HG02870 (cell line): Measurements from ENCODE around the gene GYPA.
"Not testable (repeated sequence)": the region's sequence is repeated elsewhere in the genome, so short reads cannot be mapped to it uniquely, and the experiment has no call there.

Experiments
- ATAC-seq: cut with Tn5 transposase; IDR thresholded peaks from one replicate; pipeline ENCODE4 v1.9.1; 2021; ENCODE audit warnings: mild to moderate bottlenecking, moderate library complexity; ENCODE audit not compliant: unreplicated experiment

The GYPA gene

GRCh38 chr4:144129336-144129875 is 11.1 kb downstream of the GYPA start:
- not testable (repeated sequence) for ATAC-seq

GRCh38 chr4:144128709-144129320 is 11.7 kb downstream of the GYPA start:
- ATAC-seq = not testable (repeated sequence)

DNA sequence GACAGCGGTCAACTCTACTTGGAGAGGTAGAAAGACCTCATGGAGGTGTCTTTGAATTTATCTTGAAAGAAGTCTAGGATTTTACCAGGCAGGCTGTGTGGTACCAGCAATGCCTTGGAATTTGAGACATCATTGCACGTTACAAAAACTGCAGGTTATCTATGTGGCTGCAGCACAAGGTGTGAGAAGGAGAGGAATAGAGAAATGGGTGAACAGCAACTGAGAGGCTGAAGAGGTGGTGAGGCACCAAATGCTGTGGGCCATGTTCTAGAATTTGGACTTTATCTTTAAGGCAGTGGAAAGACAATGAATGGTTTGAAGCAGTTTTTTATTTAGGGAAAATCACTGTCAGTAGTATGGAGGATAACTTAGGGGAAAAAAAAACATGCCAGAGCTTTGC is 15.4 kb downstream of the GYPA start:
- ATAC-seq = not testable (repeated sequence)

GRCh38 chr4:144123982-144124635 is 16.4 kb downstream of the GYPA start:
- ATAC-seq = not testable (repeated sequence)

DNA sequence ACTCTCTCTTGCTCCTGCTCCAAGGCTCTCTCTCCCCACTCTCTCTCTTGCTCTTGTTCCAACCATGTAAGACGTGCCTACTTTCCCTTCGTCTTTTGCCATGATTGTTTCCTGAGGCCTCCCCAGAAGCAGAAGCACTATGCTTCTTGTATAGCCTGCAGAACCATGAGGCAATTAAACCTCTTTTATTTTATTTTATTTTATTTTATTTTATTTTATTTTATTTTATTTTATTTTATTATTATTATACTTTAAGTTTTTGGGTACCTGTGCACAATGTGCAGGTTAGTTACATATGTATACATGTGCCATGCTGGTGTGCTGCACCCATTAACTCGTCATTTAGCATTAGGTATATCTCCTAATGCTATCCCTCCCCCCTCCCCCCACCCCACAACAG is 17.2 kb downstream of the GYPA start:
- ATAC-seq = not testable (repeated sequence)

DNA sequence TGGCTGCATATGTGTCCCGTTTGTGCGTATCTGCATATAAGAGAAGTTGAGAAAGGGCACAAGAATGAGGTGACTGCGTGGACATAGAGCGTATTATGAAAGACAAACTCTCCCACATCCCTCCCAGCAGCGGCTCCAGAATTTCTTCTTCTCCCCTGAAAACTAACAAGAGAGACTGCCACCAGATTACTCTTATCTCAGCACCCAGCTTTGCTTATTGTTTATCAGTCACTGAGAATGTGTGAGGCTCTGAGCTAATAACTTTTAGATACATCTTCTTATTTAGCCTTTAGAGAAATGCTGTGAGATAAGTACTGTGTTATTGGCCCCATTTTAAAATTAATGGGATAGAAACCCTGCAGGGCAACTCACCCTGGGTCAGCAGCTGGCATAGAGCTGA is 20.8 kb downstream of the GYPA start:
- ATAC-seq = not testable (repeated sequence)

DNA sequence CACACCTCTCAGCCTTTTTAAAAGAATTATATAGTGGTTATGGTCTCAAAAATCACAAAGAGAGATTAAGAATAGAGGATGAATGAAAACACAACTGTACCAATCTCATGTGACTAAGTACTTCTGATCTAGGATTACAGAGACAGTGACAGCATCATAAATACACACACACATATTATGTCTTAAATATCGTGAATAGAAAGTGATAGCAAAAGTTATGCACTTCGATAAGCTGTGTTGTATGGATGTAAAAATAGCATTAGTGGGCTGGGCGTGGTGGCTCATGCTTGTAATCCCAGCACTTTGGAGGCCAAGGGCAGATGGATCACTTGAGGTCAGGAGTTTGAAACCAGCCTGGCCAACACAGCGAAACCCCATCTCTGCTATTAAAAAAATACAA is 25.0 kb downstream of the GYPA start:
- ATAC-seq = no peak

- ATAC-seq = no peak
Measured at GRCh38 chr4:144113546-144113945, 27.0 kb downstream of the GYPA start.

- ATAC-seq = no peak
Measured at GRCh38 chr4:144104509-144105130, 35.9 kb downstream of the GYPA start.

DNA sequence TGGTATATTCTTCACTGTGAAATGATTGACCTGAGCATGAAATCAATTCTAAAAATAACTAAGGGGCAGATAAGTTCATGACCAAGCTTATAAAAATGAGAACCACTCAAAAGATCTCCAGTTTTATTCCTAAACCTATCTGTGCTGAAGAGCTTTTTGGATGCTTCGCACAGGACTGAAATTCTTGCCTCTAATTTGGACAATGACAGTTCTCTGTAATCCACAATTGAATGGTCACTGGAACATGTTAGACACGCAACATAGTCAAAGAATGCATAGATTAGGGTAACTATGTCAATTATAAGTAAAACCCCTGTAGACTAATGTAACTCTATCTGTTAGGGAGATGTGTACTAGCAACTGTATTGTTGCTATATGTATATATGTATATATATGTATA is 42.7 kb downstream of the GYPA start:
- not testable (repeated sequence) for ATAC-seq

DNA sequence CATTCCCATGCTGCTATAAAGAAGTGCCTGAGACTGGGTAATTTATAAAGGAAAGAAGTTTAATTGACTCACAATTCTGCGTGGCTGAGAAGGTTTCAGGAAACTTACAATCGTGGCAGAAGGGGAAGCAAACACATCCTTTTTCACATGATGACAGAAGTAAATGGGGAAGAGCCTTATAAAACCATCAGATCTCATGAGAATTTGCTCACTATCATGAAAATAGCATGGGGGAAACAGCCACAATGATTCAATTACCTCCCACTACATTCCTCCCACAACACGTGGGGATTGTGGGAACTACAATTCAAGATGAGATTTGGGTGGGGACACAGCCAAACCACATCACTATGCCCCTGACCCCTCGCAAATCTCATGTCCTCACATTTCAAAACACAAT is 46.5 kb downstream of the GYPA start:
- not testable (repeated sequence) for ATAC-seq

- not testable (repeated sequence) for ATAC-seq
Measured at GRCh38 chr4:144091181-144091580, 49.3 kb downstream of the GYPA start.

GRCh38 chr4:144090744-144091143 is 49.8 kb downstream of the GYPA start:
- ATAC-seq = no peak

DNA sequence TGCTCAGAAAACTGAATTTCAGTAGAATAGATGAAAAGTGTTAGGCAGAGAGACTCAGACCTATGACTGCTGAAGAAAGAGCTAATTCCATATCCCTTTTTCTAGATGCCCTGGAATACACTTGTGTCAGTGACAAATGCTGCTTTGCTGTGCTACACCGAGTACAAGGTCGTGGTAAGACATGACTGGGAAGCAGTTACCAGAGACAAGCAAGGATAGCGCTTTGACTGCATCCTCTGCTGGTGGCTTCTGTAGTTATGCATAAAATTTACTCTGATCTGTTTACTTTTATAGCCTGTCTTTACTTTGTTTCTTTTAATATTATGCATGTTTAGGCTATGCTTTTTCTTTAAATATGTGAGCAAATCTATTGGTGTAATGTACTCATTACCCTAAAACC is 58.5 kb downstream of the GYPA start:
- not testable (repeated sequence) for ATAC-seq

DNA sequence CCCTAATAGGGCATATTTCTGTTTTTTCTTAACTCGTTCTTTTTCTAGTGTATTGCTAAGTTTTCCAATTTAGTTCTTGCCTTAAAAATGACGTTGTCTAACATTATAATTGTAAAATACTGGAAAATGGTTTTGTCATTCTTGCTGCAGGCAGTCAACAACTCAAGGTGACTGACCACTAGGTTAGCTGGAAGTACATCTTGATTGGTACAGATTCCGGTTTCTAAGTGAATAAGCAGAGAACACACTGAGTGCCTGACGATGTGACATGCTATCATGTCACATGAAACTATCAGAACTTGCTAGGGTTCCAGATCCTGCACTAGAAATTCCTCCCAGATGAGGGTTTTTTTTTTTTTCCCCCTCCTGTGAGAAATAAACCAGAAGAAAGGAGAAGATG is 60.4 kb downstream of the GYPA start:
- not testable (repeated sequence) for ATAC-seq

DNA sequence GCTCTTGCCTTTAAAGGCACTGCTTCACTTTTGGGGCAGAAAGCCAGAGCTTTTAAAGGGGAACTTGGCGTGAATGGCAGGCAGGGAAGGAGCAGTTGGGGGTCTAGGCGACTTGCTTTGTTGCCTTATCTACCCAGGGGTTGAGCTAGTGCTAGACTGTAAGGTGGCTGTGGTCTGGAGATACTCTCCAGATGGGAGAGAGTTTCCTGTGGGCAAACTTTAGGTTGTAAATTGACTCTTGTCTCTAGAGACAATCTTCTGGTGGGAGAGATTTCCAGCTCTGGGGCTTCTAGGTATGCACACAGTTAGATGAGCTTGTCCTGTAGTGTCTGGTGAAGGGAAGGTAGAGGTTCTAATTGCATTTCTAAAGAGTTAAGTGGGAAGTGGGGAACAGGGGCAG is 61.8 kb downstream of the GYPA start:
- ATAC-seq = not testable (repeated sequence)

- not testable (repeated sequence) for ATAC-seq
Measured at GRCh38 chr4:144061556-144061955, 79.0 kb downstream of the GYPA start.

GRCh38 chr4:144060234-144060859 is 80.2 kb downstream of the GYPA start:
- ATAC-seq = not testable (repeated sequence)
